ENCODE data around the gene ALDH3A1. TPM values are rescaled to one million over a fixed set of nuclear protein-coding genes. Genes with fewer than 3 reads are reported as not detected.

Gene ALDH3A1
- polyA plus RNA-seq, 3 donors: not detected

GRCh38 chr17:19718613-19719354 is 29.3 kb downstream of the ALDH3A1 start:
- Histone ChIP-seq H3K27ac (ENCODE audit: low read depth in 1 of 2, low read length in 2 of 2) (no peak overlapping the region), H3K9me3 (replicated peaks in 1 of 2; ENCODE audit: control insufficient read depth in 1 of 2, insufficient read depth in 1 of 2, low read length in 2 of 2) (no peaks in the 10 kb centered on the region), H3K4me3 (replicated peaks in 1 of 3; ENCODE audit: low read depth in 2 of 3, low read length in 3 of 3) (no peak overlapping the region), H3K36me3 (replicated peaks in 1 of 2; ENCODE audit: control insufficient read depth in 1 of 2, insufficient read depth in 2 of 2, low read length in 2 of 2) (no peaks in the 10 kb centered on the region), H2AFZ (ENCODE audit: insufficient read depth, low read depth, low read length, poor library complexity, severe bottlenecking) (no peak overlapping the region), H3K9ac (ENCODE audit: insufficient read depth, low read length, poor library complexity, severe bottlenecking) (no peak overlapping the region), H3K4me1 (ENCODE audit: control insufficient read depth in 1 of 2, insufficient read depth in 2 of 2, low read length in 2 of 2) (peaks cover 10 to 15% of the 10 kb centered on the region in 2 donors), H4K20me1 (ENCODE audit: insufficient read depth, low read length) (no peaks in the 10 kb centered on the region), H3K4me2 (replicated peaks; ENCODE audit: extremely low read depth, low read length, poor library complexity, severe bottlenecking) (no peak overlapping the region), H3K27me3 (ENCODE audit: control insufficient read depth in 2 of 2, insufficient read depth in 2 of 2, low read length in 2 of 2) (no peaks in the 10 kb centered on the region), H3K79me2 (ENCODE audit: insufficient read depth, low read length) (no peaks in the 10 kb centered on the region)
- 88% methylated on average over 13 of the region's 18 CpGs for WGBS (ENCODE audit: insufficient coverage)
- Mint-ChIP-seq H3K4me3 (no peak overlapping the region), H3K9me3 (no peaks in the 10 kb centered on the region), H3K27me3 (ENCODE audit: low read depth in 3 of 3) (peaks cover 0 to 8% (median 0%) of the 10 kb centered on the region in 3 donors), H3K27ac (peak overlapping the region in 1 of 7 donors; percentile 15), H3K4me1 (peaks cover 11% of the 10 kb centered on the region), H3K36me3 (no peaks in the 10 kb centered on the region)
- no peak for TF ChIP-seq CTCF (IDR thresholded peaks at IDR 0.05)
- intact Hi-C loops (cut with micrococcal nuclease): no loop called here
- DNase-seq: no peak

DNA sequence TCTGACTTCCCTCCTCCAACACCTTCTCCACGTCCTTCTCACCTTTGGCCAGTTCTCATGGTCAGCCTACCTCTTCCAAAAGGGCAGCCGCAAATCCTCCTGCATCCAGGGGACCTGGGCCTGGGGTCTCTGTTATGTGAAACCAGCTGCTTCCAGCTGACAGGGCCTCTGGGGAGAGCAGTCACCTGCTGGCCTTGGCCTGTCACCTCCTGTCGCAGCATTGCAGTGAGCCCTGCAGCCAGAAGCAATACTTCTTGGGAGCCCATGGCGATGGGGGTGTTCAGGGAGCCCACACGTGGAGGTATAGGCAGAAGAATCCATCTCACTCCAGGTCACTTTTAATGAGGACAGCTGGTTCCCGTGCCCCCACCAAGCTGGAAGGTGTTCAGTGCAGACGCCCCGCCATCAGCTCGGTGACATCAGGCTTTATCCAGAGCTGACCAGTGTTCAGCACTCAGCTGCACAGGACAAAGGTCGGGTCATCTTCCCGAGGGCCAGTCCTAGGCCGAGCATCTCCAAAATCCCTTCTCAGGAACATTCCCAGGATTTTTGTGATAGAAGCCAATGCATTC is 30.0 kb downstream of the ALDH3A1 start:
- Mint-ChIP-seq H3K36me3 (no peaks in the 10 kb centered on the region), H3K4me3 (no peak overlapping the region), H3K27ac (no peak overlapping the region), H3K4me1 (peaks cover 10% of the 10 kb centered on the region), H3K27me3 (ENCODE audit: low read depth in 3 of 3) (peaks cover 0 to 8% (median 0%) of the 10 kb centered on the region in 3 donors), H3K9me3 (no peaks in the 10 kb centered on the region)
- Histone ChIP-seq H3K4me2 (replicated peaks; ENCODE audit: extremely low read depth, low read length, poor library complexity, severe bottlenecking) (no peak overlapping the region), H3K4me3 (replicated peaks in 1 of 3; ENCODE audit: low read depth in 2 of 3, low read length in 3 of 3) (no peak overlapping the region), H3K27me3 (ENCODE audit: control insufficient read depth in 2 of 2, insufficient read depth in 2 of 2, low read length in 2 of 2) (no peaks in the 10 kb centered on the region), H4K20me1 (ENCODE audit: insufficient read depth, low read length) (no peaks in the 10 kb centered on the region), H2AFZ (ENCODE audit: insufficient read depth, low read depth, low read length, poor library complexity, severe bottlenecking) (no peak overlapping the region), H3K79me2 (ENCODE audit: insufficient read depth, low read length) (no peaks in the 10 kb centered on the region), H3K4me1 (ENCODE audit: control insufficient read depth in 1 of 2, insufficient read depth in 2 of 2, low read length in 2 of 2) (peaks cover 9 to 13% of the 10 kb centered on the region in 2 donors), H3K9ac (ENCODE audit: insufficient read depth, low read length, poor library complexity, severe bottlenecking) (no peak overlapping the region), H3K9me3 (replicated peaks in 1 of 2; ENCODE audit: control insufficient read depth in 1 of 2, insufficient read depth in 1 of 2, low read length in 2 of 2) (no peaks in the 10 kb centered on the region), H3K27ac (ENCODE audit: low read depth in 1 of 2, low read length in 2 of 2) (no peak overlapping the region), H3K36me3 (replicated peaks in 1 of 2; ENCODE audit: control insufficient read depth in 1 of 2, insufficient read depth in 2 of 2, low read length in 2 of 2) (no peaks in the 10 kb centered on the region)
- 94% methylated on average over 12 of the region's 12 CpGs for WGBS (ENCODE audit: insufficient coverage)
- intact Hi-C loops (cut with micrococcal nuclease): no loop called here
- DNase-seq: no peak
- TF ChIP-seq CTCF (IDR thresholded peaks at IDR 0.05): no peak
